Karpas-422 (cell line): ENCODE measurements around the gene KLHL3. TPM values are rescaled to one million over a fixed set of nuclear protein-coding genes. Genes with fewer than 3 reads are reported as not detected.

Experiments
- DNase-seq: peaks from one replicate; pipeline ENCODE4 v3.0.0-alpha.2; 2015
- H2AFZ ChIP-seq: fragments of 200-600 bp; sonication (generic); 2 replicates; pipeline ENCODE4 v1.6.1; 2014; ENCODE audit warnings: antibody characterized with exemption, low read length, mixed read lengths
- H3K27ac ChIP-seq: fragments of 200-600 bp; sonication (generic); 2 replicates; pipeline ENCODE4 v1.5.1; 2014; ENCODE audit warnings: mild to moderate bottlenecking, low read length, moderate library complexity
- H3K27me3 ChIP-seq: fragments of 200-600 bp; sonication (generic); 2 replicates; pipeline ENCODE4 v1.6.1; 2014; ENCODE audit warnings: low read length, mixed read lengths
- H3K36me3 ChIP-seq: fragments of 200-600 bp; sonication (generic); 2 replicates; pipeline ENCODE4 v1.6.1; 2014; ENCODE audit warnings: low read length, mixed read lengths; ENCODE audit not compliant: insufficient read depth
- H3K4me1 ChIP-seq: fragments of 200-600 bp; sonication (generic); 2 replicates; pipeline ENCODE4 v1.6.1; 2014; ENCODE audit warnings: mild to moderate bottlenecking, low read length, mixed read lengths
- H3K4me2 ChIP-seq: fragments of 200-600 bp; sonication (generic); 2 replicates; pipeline ENCODE4 v1.6.1; 2014; ENCODE audit warnings: low read length, low read depth, mild to moderate bottlenecking; ENCODE audit not compliant: poor library complexity, severe bottlenecking
- H3K4me3 ChIP-seq: fragments of 200-600 bp; sonication (generic); 2 replicates; pipeline ENCODE4 v1.5.1; 2014; ENCODE audit warnings: mild to moderate bottlenecking, antibody characterized with exemption, low read length, mixed read lengths
- H3K79me2 ChIP-seq: fragments of 200-600 bp; sonication (generic); 2 replicates; pipeline ENCODE4 v1.6.1; 2014; ENCODE audit warnings: mild to moderate bottlenecking, low read length, mixed read lengths
- H3K9ac ChIP-seq: fragments of 200-600 bp; sonication (generic); 2 replicates; pipeline ENCODE4 v1.6.0; 2014; ENCODE audit warnings: low read length
- H3K9me2 ChIP-seq: fragments of 200-600 bp; sonication (generic), shearing (Covaris generic); replicated peaks from 2 replicates; pipeline ENCODE4 v1.6.0; 2014; ENCODE audit warnings: mild to moderate bottlenecking, low read length, moderate library complexity; ENCODE audit not compliant: insufficient read depth
- H3K9me3 ChIP-seq: fragments of 300-700, 200-600 bp; sonication (generic); 2 replicates; pipeline ENCODE4 v1.6.1; 2014; ENCODE audit warnings: low read length, mixed read lengths
- H4K20me1 ChIP-seq: fragments of 200-600 bp; sonication (generic); 2 replicates; pipeline ENCODE4 v1.6.1; 2014; ENCODE audit warnings: mild to moderate bottlenecking, antibody characterized with exemption, low read length, low read depth; ENCODE audit not compliant: insufficient read depth
- total RNA-seq: library from RNA; depleted of rRNA; stranded (reverse); fragments of >200 nt; shearing (Covaris generic); gene quantifications from 2 replicates; pipeline ENCODE4 v1.2.3, GENCODE V29; 2014; ENCODE audit warnings: low replicate concordance

Gene KLHL3
- total RNA-seq, 1 experiment from 2014 or later: 0.67 TPM

DNA sequence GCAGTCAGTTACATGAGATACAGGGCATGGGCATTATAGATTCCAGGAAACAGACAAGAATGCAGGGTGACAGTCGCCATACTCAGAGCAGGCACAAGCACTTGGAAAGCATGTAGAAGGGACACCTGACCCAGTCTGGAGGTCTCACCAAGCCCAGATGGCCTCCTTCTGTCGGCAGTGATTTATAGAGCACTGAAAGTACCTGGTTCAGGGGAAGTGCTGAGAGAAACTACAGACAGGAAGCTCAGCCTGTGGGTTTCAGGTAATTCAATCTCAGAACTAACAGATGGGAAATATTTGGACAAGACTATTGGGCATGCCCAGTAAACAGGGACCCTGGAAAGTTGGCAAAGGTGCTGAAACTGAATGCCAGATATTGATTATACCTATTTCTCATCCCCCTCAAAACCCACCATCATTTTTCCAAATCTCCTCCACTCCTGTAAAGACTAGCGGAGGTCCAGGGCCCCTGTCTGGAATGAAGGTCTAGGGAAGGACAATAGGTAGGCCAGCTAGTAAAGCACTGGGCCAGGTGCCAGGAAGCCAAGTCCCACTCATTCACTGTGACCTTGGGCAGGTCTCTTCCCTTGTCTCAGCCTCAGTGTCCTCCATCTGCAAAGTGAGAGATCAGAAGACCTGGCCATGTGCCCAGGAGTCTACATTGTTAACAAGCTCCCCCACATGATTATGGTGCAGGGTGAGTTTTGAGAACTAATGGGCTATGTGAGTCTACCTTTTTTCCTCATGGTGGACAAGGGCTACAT lies 26.9 kb downstream of the KLHL3 start:
- no peak overlapping the region for H3K9ac ChIP-seq
- no peaks in the 10 kb centered on the region for H3K36me3 ChIP-seq
- no peak overlapping the region for H2AFZ ChIP-seq
- no peak for DNase-seq
- no peaks in the 10 kb centered on the region for H3K9me2 ChIP-seq
- no peak overlapping the region for H3K4me3 ChIP-seq
- H3K79me2 ChIP-seq: no peaks in the 10 kb centered on the region
- H3K27ac ChIP-seq: no peak overlapping the region
- no peak overlapping the region for H3K4me2 ChIP-seq
- no peaks in the 10 kb centered on the region for H3K27me3 ChIP-seq
- H3K4me1 ChIP-seq: no peaks in the 10 kb centered on the region
- H3K9me3 ChIP-seq: peaks cover 3% of the 10 kb centered on the region; the same call in 1 of the 2 replicates
- H4K20me1 ChIP-seq: no peaks in the 10 kb centered on the region

GRCh38 chr5:137708062-137708461 lies 27.8 kb downstream of the KLHL3 start:
- Histone ChIP-seq H3K9me3 (no peaks in the 10 kb centered on the region; the same call in 1 of the 2 replicates), H3K27ac (no peak overlapping the region), H2AFZ (no peak overlapping the region), H3K79me2 (no peaks in the 10 kb centered on the region), H3K4me3 (no peak overlapping the region), H3K9ac (no peak overlapping the region), H3K27me3 (no peaks in the 10 kb centered on the region), H4K20me1 (no peaks in the 10 kb centered on the region), H3K36me3 (no peaks in the 10 kb centered on the region), H3K9me2 (no peaks in the 10 kb centered on the region), H3K4me1 (no peaks in the 10 kb centered on the region), H3K4me2 (no peak overlapping the region)
- no peak for DNase-seq

- H3K4me3 ChIP-seq: no peak overlapping the region
- no peaks in the 10 kb centered on the region for H4K20me1 ChIP-seq
Observed at GRCh38 chr5:137706841-137707240, 29.0 kb downstream of the KLHL3 start.

GRCh38 chr5:137705106-137705505 lies 30.8 kb downstream of the KLHL3 start:
- H4K20me1 ChIP-seq: no peaks in the 10 kb centered on the region
- H3K79me2 ChIP-seq: no peaks in the 10 kb centered on the region
- no peak overlapping the region for H2AFZ ChIP-seq
- no peak overlapping the region for H3K4me2 ChIP-seq
- H3K9me2 ChIP-seq: no peaks in the 10 kb centered on the region
- no peaks in the 10 kb centered on the region for H3K9me3 ChIP-seq
- H3K9ac ChIP-seq: no peak overlapping the region
- H3K36me3 ChIP-seq: no peaks in the 10 kb centered on the region
- DNase-seq: no peak
- H3K4me3 ChIP-seq: no peak overlapping the region
- H3K27ac ChIP-seq: no peak overlapping the region
- H3K27me3 ChIP-seq: no peaks in the 10 kb centered on the region
- no peaks in the 10 kb centered on the region for H3K4me1 ChIP-seq

More at GRCh38 chr5:137706841-137707240, 29.0 kb downstream of the KLHL3 start:
- Histone ChIP-seq H3K9ac (no peak overlapping the region), H3K36me3 (no peaks in the 10 kb centered on the region), H2AFZ (no peak overlapping the region), H3K4me1 (no peaks in the 10 kb centered on the region), H3K9me3 (no peaks in the 10 kb centered on the region), H3K79me2 (no peaks in the 10 kb centered on the region), H3K27me3 (no peaks in the 10 kb centered on the region), H3K27ac (no peak overlapping the region), H3K9me2 (no peaks in the 10 kb centered on the region), H3K4me2 (no peak overlapping the region)
- DNase-seq: no peak

- no peak for DNase-seq
- no peaks in the 10 kb centered on the region for H3K36me3 ChIP-seq
- no peak overlapping the region for H2AFZ ChIP-seq
- no peaks in the 10 kb centered on the region for H3K4me1 ChIP-seq
- no peaks in the 10 kb centered on the region for H3K79me2 ChIP-seq
- no peaks in the 10 kb centered on the region for H3K9me3 ChIP-seq
- H3K27me3 ChIP-seq: no peaks in the 10 kb centered on the region
- H3K9me2 ChIP-seq: no peaks in the 10 kb centered on the region
- no peak overlapping the region for H3K4me3 ChIP-seq
- H3K4me2 ChIP-seq: no peak overlapping the region
- no peak overlapping the region for H3K9ac ChIP-seq
- no peak overlapping the region for H3K27ac ChIP-seq
- no peaks in the 10 kb centered on the region for H4K20me1 ChIP-seq
Observed at GRCh38 chr5:137703565-137703964, 32.3 kb downstream of the KLHL3 start.

- Histone ChIP-seq H3K36me3 (no peaks in the 10 kb centered on the region), H3K4me2 (no peak overlapping the region), H2AFZ (no peak overlapping the region), H3K9me2 (no peaks in the 10 kb centered on the region), H3K9me3 (no peaks in the 10 kb centered on the region), H4K20me1 (no peaks in the 10 kb centered on the region), H3K27ac (no peak overlapping the region), H3K9ac (no peak overlapping the region), H3K4me3 (no peak overlapping the region), H3K79me2 (no peaks in the 10 kb centered on the region), H3K4me1 (no peaks in the 10 kb centered on the region), H3K27me3 (no peaks in the 10 kb centered on the region)
- no peak for DNase-seq
Observed at GRCh38 chr5:137700282-137700680, 35.6 kb downstream of the KLHL3 start.

GRCh38 chr5:137699336-137700281 lies 36.3 kb downstream of the KLHL3 start:
- no peak overlapping the region for H3K4me3 ChIP-seq

GRCh38 chr5:137696481-137696880 lies 39.4 kb downstream of the KLHL3 start:
- H3K9me3 ChIP-seq: no peaks in the 10 kb centered on the region
- no peaks in the 10 kb centered on the region for H3K27me3 ChIP-seq
- no peak overlapping the region for H2AFZ ChIP-seq
- no peak overlapping the region for H3K9ac ChIP-seq
- no peaks in the 10 kb centered on the region for H3K36me3 ChIP-seq
- no peak overlapping the region for H3K4me3 ChIP-seq
- H4K20me1 ChIP-seq: no peaks in the 10 kb centered on the region
- H3K4me1 ChIP-seq: no peaks in the 10 kb centered on the region
- H3K27ac ChIP-seq: no peak overlapping the region
- H3K4me2 ChIP-seq: no peak overlapping the region
- no peaks in the 10 kb centered on the region for H3K79me2 ChIP-seq
- H3K9me2 ChIP-seq: no peaks in the 10 kb centered on the region
- no peak for DNase-seq

More at GRCh38 chr5:137699336-137700281, 36.3 kb downstream of the KLHL3 start:
- Histone ChIP-seq H3K9ac (no peak overlapping the region), H3K79me2 (no peaks in the 10 kb centered on the region), H3K4me2 (no peak overlapping the region), H3K27me3 (no peaks in the 10 kb centered on the region), H3K9me3 (no peaks in the 10 kb centered on the region), H2AFZ (no peak overlapping the region), H3K4me1 (no peaks in the 10 kb centered on the region), H3K27ac (no peak overlapping the region), H3K36me3 (no peaks in the 10 kb centered on the region), H4K20me1 (no peaks in the 10 kb centered on the region), H3K9me2 (no peaks in the 10 kb centered on the region)
- no peak for DNase-seq
